Measurements from ENCODE around the gene ADAMTS18.

- TF ChIP-seq CTCF (IDR thresholded peaks at IDR 0.05) (no peak), EP300 (IDR thresholded peaks at IDR 0.05; ENCODE audit: low read depth) (no peak), POLR2AphosphoS5 (IDR thresholded peaks at IDR 0.05) (no peak)
Observed at GRCh38 chr16:77310877-77311276, 124.0 kb downstream of the ADAMTS18 start.
